ENCODE data around the gene COG3.

DNA sequence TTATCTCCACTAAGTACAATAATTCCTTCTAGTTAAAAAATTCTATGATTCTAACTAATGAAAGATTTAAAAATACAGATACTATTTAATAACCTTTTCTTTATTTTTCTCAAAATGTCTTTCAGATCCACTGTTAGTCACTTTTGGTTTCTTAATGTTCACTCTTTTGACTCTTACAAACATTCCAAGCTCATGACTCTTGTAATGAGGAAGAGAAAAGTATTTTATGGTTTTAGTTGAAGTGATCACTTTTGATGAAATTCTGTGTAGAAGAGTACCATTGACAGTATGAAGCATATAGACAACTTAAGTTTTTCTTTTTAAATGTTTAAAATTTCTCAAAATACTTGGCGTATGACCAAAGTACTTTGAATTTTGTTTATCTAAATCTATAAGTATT, 27.8 kb downstream of the COG3 start:
- TF ChIP-seq POLR2A (IDR thresholded peaks at IDR 0.05) (no peak), CTCF (IDR thresholded peaks at IDR 0.05) (no peak)
